IMR-90 (cell line): ENCODE data around the gene ARID4A. TPM values are rescaled to one million over a fixed set of nuclear protein-coding genes. Genes with fewer than 3 reads are reported as not detected.
"Not testable (repeated sequence)": the region's sequence is repeated elsewhere in the genome, so short reads cannot be mapped to it uniquely, and the experiment has no call there.

Source experiments
- ATAC-seq: fragments of 200-7000 bp; cut with Tn5 transposase; 2 replicates; pipeline ENCODE4 v1.9.1; 2020; ENCODE audit warnings: low read depth, mild to moderate bottlenecking, moderate library complexity
- BruUV-seq: library from RNA; stranded (reverse); fragments of 400-500 nt; replicated peaks from 2 replicates; lab custom pipeline; 2021; lab: Mats Ljungman, UMichigan
- CTCF ChIA-PET: fragments of 300-600 bp; formaldehyde crosslinking; extraction: SDS; loops from one replicate; lab custom pipeline; 2021; ENCODE audit warnings: antibody characterized with exemption; lab: Yijun Ruan, JAX
- POLR2A ChIA-PET: fragments of 300-600 bp; sonication (Branson Sonifier 250); formaldehyde crosslinking; loops from one replicate; lab custom pipeline; 2022; ENCODE audit warnings: antibody characterized with exemption; ENCODE audit not compliant: unreplicated experiment; lab: Charles Lee
- DNase-seq: peaks from one replicate; pipeline ENCODE4 v3.0.0; 2013
- H2AFZ ChIP-seq: replicated peaks from 2 replicates; pipeline ENCODE3; 2013; ENCODE audit warnings: low read length, mild to moderate bottlenecking; ENCODE audit not compliant: poor library complexity
- H2AK5ac ChIP-seq: 2 replicates; pipeline ENCODE4 v1.6.1; 2013; ENCODE audit warnings: low read depth, low read length, inconsistent platforms
- H2AK9ac ChIP-seq: replicated peaks from 2 replicates; pipeline ENCODE3; 2013; ENCODE audit warnings: mild to moderate bottlenecking, low read depth, low read length, moderate library complexity; ENCODE audit not compliant: poor library complexity
- H2BK120ac ChIP-seq: 2 replicates; pipeline ENCODE4 v1.6.1; 2013; ENCODE audit warnings: low read depth, low read length, inconsistent platforms
- H2BK15ac ChIP-seq: 3 replicates; pipeline ENCODE4 v1.6.1; 2013; ENCODE audit warnings: low read depth, low read length, inconsistent platforms
- H2BK20ac ChIP-seq: 2 replicates; pipeline ENCODE4 v1.6.1; 2013; ENCODE audit warnings: low read depth, mild to moderate bottlenecking, inconsistent platforms, low read length, moderate library complexity
- H2BK5ac ChIP-seq: 2 replicates; pipeline ENCODE4 v1.6.1; 2013; ENCODE audit warnings: mild to moderate bottlenecking, low read depth, low read length, inconsistent platforms; ENCODE audit not compliant: poor library complexity, severe bottlenecking
- H3K14ac ChIP-seq: replicated peaks from 2 replicates; pipeline ENCODE4 v1.6.1; 2013; ENCODE audit warnings: low read depth, low read length, inconsistent platforms
- H3K18ac ChIP-seq: 2 replicates; pipeline ENCODE4 v1.6.1; 2013; ENCODE audit warnings: low read depth, low read length, control low read depth
- H3K23ac ChIP-seq: 2 replicates; pipeline ENCODE4 v1.6.1; 2013; ENCODE audit warnings: low read depth, low read length, inconsistent platforms
- H3K27ac ChIP-seq: 2 replicates; pipeline ENCODE4 v1.5.1; 2013; ENCODE audit warnings: mild to moderate bottlenecking, control low read depth, low read length; ENCODE audit not compliant: insufficient read depth
- H3K27me3 ChIP-seq: 2 replicates; pipeline ENCODE4 v1.6.1; 2013; ENCODE audit warnings: low read length; ENCODE audit not compliant: control insufficient read depth, insufficient read depth
- H3K36me3 ChIP-seq: 2 replicates; pipeline ENCODE4 v1.6.1; 2013; ENCODE audit warnings: low read length, mixed read lengths; ENCODE audit not compliant: control insufficient read depth, insufficient read depth
- H3K4ac ChIP-seq: 2 replicates; pipeline ENCODE4 v1.6.1; 2013; ENCODE audit warnings: low read depth, low read length, inconsistent platforms
- H3K4me1 ChIP-seq: 2 replicates; pipeline ENCODE4 v1.6.1; 2013; ENCODE audit warnings: low read length, mixed read lengths; ENCODE audit not compliant: control insufficient read depth, insufficient read depth
- H3K4me2 ChIP-seq: 2 replicates; pipeline ENCODE4 v1.6.1; 2013; ENCODE audit warnings: low read depth, mild to moderate bottlenecking, control low read depth, low read length, moderate library complexity
- H3K4me3 ChIP-seq: 2 replicates; pipeline ENCODE4 v1.5.1; 2013; ENCODE audit warnings: low read depth, mild to moderate bottlenecking, control low read depth, low read length, moderate library complexity; ENCODE audit not compliant: insufficient read depth
- H3K56ac ChIP-seq: 2 replicates; pipeline ENCODE4 v1.6.1; 2013; ENCODE audit warnings: low read length, inconsistent platforms; ENCODE audit not compliant: insufficient read depth; ENCODE audit errors: extremely low read depth
- H3K79me1 ChIP-seq, 2 experiments: 2 replicates each; pipeline ENCODE4 v1.6.1; 2013; ENCODE audit warnings: low read length in 2 of 2, inconsistent platforms in 1 of 2, low read depth in 1 of 2
- H3K9ac ChIP-seq: 2 replicates; pipeline ENCODE4 v1.6.1; 2013; ENCODE audit warnings: low read depth, low read length, control low read depth
- H3K9me1 ChIP-seq: 2 replicates; pipeline ENCODE4 v1.6.1; 2013; ENCODE audit warnings: low read length, inconsistent platforms; ENCODE audit not compliant: insufficient read depth
- H3K9me3 ChIP-seq: 2 replicates; pipeline ENCODE4 v1.6.1; 2013; ENCODE audit warnings: low read length; ENCODE audit not compliant: control insufficient read depth, insufficient read depth
- H4K20me1 ChIP-seq: 2 replicates; pipeline ENCODE4 v1.6.1; 2013; ENCODE audit warnings: low read length, inconsistent platforms; ENCODE audit not compliant: insufficient read depth
- H4K5ac ChIP-seq: 2 replicates; pipeline ENCODE4 v1.6.1; 2013; ENCODE audit warnings: mild to moderate bottlenecking, low read depth, low read length, control low read depth
- H4K8ac ChIP-seq, 2 experiments: 2 replicates each; pipeline ENCODE4 v1.6.1; 2013; ENCODE audit warnings: low read depth in 2 of 2, low read length in 2 of 2, control low read depth in 1 of 2, inconsistent platforms in 1 of 2
- H4K91ac ChIP-seq: 2 replicates; pipeline ENCODE4 v1.6.1; 2013; ENCODE audit warnings: low read depth, low read length, inconsistent platforms; ENCODE audit not compliant: insufficient read depth
- BHLHE40 ChIP-seq: fragments of 150-350 bp; IDR thresholded peaks from 2 replicates; pipeline ENCODE4 v1.6.1; 2016; ENCODE audit warnings: mild to moderate bottlenecking, low read depth, low read length
- CEBPB ChIP-seq: IDR thresholded peaks from 2 replicates; pipeline ENCODE4 v1.6.1; 2012; ENCODE audit warnings: low read depth, low read length, improper control_type of control experiment
- CHD1 ChIP-seq: IDR thresholded peaks from 2 replicates; pipeline ENCODE4 v1.6.1; 2012; ENCODE audit warnings: low read depth, low read length, improper control_type of control experiment
- MAZ ChIP-seq: IDR thresholded peaks from 2 replicates; pipeline ENCODE4 v1.6.1; 2012; ENCODE audit warnings: low read depth, mild to moderate bottlenecking, low read length, improper control_type of control experiment, moderate library complexity, borderline replicate concordance
- NFE2L2 ChIP-seq: fragments of 150-350 bp; IDR thresholded peaks from 2 replicates; pipeline ENCODE4 v1.6.1; 2016; ENCODE audit warnings: low read depth, mild to moderate bottlenecking, low read length
- POLR2A ChIP-seq: IDR thresholded peaks from 2 replicates; pipeline ENCODE4 v1.6.1; 2012; ENCODE audit warnings: mild to moderate bottlenecking, low read depth, low read length
- RCOR1 ChIP-seq: IDR thresholded peaks from 2 replicates; pipeline ENCODE4 v1.6.1; 2012; ENCODE audit warnings: mild to moderate bottlenecking, low read length, improper control_type of control experiment; ENCODE audit not compliant: insufficient replicate concordance
- WGBS, 2 experiments: methylation state at CpG; one replicate each; pipeline versions ENCODE4 v1.1.5 to v1.1.7; 2013; ENCODE audit warnings: missing lambda C conversion rate in 2 of 2; ENCODE audit not compliant: insufficient read length in 1 of 2; ENCODE audit errors: extremely low coverage in 2 of 2; 5-methylcytosine and 5-hydroxymethylcytosine counted together
- dilution Hi-C: fragments of 300-500 bp; cut with HindIII; formaldehyde crosslinking; loops from one replicate; pipeline ENCODE4 v1.14.3; 2018; ENCODE audit warnings: low sequenced_read_pairs; ENCODE audit not compliant: unreplicated experiment
- in situ Hi-C: fragments of 300-500 bp; cut with MboI; formaldehyde crosslinking; loops from 3 replicates; pipeline ENCODE4 v1.14.3; 2019; ENCODE audit warnings: low sequenced_read_pairs, inconsistent platforms, mixed read lengths
- intact Hi-C: fragments of 100-400 bp; cut with micrococcal nuclease; formaldehyde crosslinking; loops from 2 replicates; pipeline ENCODE4 v1.10.0; 2022
- polyA plus RNA-seq, 3 experiments: library from polyadenylated mRNA; depleted of rRNA; stranded (reverse); fragments of >200 nt; gene quantifications; 2 replicates each; pipeline ENCODE4 v1.2.3, GENCODE V29; 2012; ENCODE audit warnings: low replicate concordance in 1 of 3
- total RNA-seq: library from RNA; depleted of rRNA; stranded (reverse); fragments of >200 nt; gene quantifications from 2 replicates; pipeline ENCODE4 v1.2.3, GENCODE V29; 2012

ARID4A gene
- total and polyA plus RNA-seq, 2 of the 4 experiments (the other 2 are of a cell fraction) = 3.3 to 3.8 TPM

DNA sequence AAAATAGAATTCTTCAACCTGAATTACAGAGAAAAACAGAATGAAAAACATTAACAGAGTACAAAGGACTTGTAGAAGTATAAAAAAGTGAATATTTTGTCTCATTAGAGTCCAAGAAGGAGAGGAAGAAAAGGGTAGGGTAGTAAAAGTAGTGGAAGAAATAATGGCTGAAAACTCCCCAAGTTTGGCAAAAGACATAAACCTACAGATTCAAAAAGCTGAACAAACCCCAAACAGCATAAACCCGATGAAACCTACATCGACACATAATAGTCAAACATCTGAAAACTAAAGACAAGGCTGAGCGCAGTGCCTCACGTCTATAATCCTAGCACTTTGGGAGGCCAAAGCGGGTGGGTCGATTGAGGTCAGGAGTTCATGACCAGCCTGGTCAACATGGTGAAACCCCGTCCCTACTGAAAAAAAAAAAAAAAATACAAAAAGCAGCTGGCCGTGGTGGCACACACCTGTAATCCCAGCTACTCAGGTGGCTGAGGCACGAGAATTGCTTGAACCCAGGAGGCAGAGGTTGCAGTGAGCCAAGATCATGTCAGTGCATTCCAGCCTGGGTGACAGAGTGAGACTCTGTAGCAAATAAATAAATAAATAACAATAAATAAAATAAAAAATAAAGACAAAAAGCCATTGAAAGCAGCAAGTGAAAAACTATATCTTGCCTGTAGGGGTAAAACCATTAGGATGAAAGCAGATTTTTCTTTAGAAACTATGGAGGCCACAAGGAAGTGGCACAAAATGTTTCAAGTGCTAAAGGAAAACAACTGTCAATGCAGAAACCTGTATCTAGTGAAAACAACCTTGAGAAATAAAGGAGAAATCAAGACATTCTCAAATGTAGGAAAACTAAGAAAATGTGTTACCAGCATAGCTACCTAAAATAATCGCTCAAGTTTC is 117.5 kb downstream of the ARID4A start:
- Histone ChIP-seq H3K23ac (no peak overlapping the region), H2BK5ac (no peak overlapping the region), H3K9me1 (peaks cover 4% of the 10 kb centered on the region), H4K8ac (no peak overlapping the region), H2AK5ac (no peak overlapping the region), H3K36me3 (peaks cover 22% of the 10 kb centered on the region), H4K20me1 (0 out of 2 replicates have a peak, but pooled peaks cover 4% of the 10 kb centered on the region), H2BK15ac (no peak overlapping the region), H3K79me1 (peaks cover 13 to 21% of the 10 kb centered on the region in 2 experiments), H3K14ac (no peak overlapping the region), H3K4ac (no peak overlapping the region), H2AFZ (no peak overlapping the region), H2AK9ac (no peak overlapping the region), H3K27me3 (no peaks in the 10 kb centered on the region), H3K4me3 (no peak overlapping the region), H3K4me2 (no peak overlapping the region), H3K18ac (no peak overlapping the region), H2BK120ac (no peak overlapping the region), H4K91ac (no peak overlapping the region), H4K5ac (no peak overlapping the region), H3K9ac (no peak overlapping the region), H3K56ac (no peak overlapping the region), H3K27ac (no peak overlapping the region), H3K9me3 (no peaks in the 10 kb centered on the region), H3K4me1 (no peaks in the 10 kb centered on the region), H2BK20ac (no peak overlapping the region)
- dilution Hi-C loops = no loop called here
- DNase-seq (no peak), ATAC-seq (no peak)
- in situ Hi-C loops = no loop called here
- WGBS, 2 experiments = 90% methylated on average over 2 of the region's 10 CpGs; no CpG with 5 or more reads in 1 of the 2 experiments
- TF ChIP-seq MAZ (no peak), BHLHE40 (no peak), CHD1 (no peak), NFE2L2 (no peak), POLR2A (no peak), RCOR1 (no peak), CEBPB (no peak)
- intact Hi-C loops = no loop called here
- ChIA-PET POLR2A (no interaction called here), CTCF (no interaction called here)
- no TSS peak for BruUV-seq

DNA sequence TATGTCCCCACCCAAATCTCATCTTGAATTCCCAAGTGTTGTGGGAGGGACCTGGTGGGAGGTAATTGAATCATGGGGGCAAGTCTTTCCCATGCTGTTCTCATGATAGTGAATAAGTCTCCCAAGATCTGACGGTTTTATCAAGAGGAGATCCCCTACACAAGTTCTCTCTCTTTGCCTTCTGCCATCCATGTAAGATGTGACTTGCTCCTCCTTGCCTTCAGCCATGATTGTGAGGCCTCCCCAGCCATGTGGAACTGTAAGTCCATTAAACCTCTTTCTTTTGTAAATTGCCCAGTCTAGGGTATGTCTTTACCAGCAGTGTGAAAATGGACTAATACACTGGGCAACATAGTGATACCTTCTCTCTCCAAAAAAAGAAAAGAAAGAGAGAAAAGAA is 118.6 kb downstream of the ARID4A start:
- H3K23ac ChIP-seq, H3K4me2 ChIP-seq, H4K91ac ChIP-seq, H3K18ac ChIP-seq, intact Hi-C loops, H2BK5ac ChIP-seq, H3K4me1 ChIP-seq, H3K4ac ChIP-seq, H4K8ac ChIP-seq, H3K56ac ChIP-seq, H4K20me1 ChIP-seq, in situ Hi-C loops, H2BK20ac ChIP-seq, H3K9me1 ChIP-seq, H3K4me3 ChIP-seq, H2BK15ac ChIP-seq, ATAC-seq, BruUV-seq, CTCF ChIA-PET, POLR2A ChIA-PET, H3K9ac ChIP-seq, DNase-seq, H3K14ac ChIP-seq, H3K9me3 ChIP-seq, H3K27me3 ChIP-seq, H2AFZ ChIP-seq, H2AK9ac ChIP-seq, H2BK120ac ChIP-seq, H3K27ac ChIP-seq, dilution Hi-C loops, H2AK5ac ChIP-seq, H4K5ac ChIP-seq: not testable (repeated sequence)
- 100% methylated on average over 1 of the region's 1 CpG; no CpG with 5 or more reads in 1 of the 2 experiments for WGBS, 2 experiments
- Histone ChIP-seq H3K79me1 (peaks cover 13 to 25% of the 10 kb centered on the region in 2 experiments), H3K36me3 (peaks cover 18% of the 10 kb centered on the region)
